GM12872 (cell line): ENCODE data around the gene GPRC5D.

Experiments
- CTCF ChIP-seq: IDR thresholded peaks from 3 replicates; pipeline ENCODE4 v1.5.1; 2011; ENCODE audit warnings: low read depth, mild to moderate bottlenecking, low read length, moderate library complexity; ENCODE audit not compliant: insufficient read depth

Gene GPRC5D

GRCh38 chr12:12952036-12952435, at the start of gene GPRC5D:
GPRC5D (minus strand) TSS chr12:12952170; CDS start chr12:12950384, 1,786 bp downstream.
- TF ChIP-seq CTCF, result no peak

GRCh38 chr12:13001775-13002040, 49.7 kb upstream of the GPRC5D start:
- no peak for TF ChIP-seq CTCF

- TF ChIP-seq CTCF, result no peak; the same call in 2 of the 3 replicates
Measured at GRCh38 chr12:13000925-13001774, 49.2 kb upstream of the GPRC5D start.

GRCh38 chr12:13000616-13000924, 48.6 kb upstream of the GPRC5D start:
- TF ChIP-seq CTCF, result no peak

GRCh38 chr12:12999959-13000615, 48.1 kb upstream of the GPRC5D start, which contains the start of gene HEBP1:
HEBP1 (minus strand) TSS chr12:13000265; CDS start chr12:13000114, 151 bp downstream.
- TF ChIP-seq CTCF, result no peak

GRCh38 chr12:12999271-12999958, 47.4 kb upstream of the GPRC5D start:
- no peak for TF ChIP-seq CTCF

- no peak for TF ChIP-seq CTCF
Measured at GRCh38 chr12:12998248-12998647, 46.3 kb upstream of the GPRC5D start.
